ENCODE data around the gene ESYT2. TPM values are rescaled to one million over a fixed set of nuclear protein-coding genes. Genes with fewer than 3 reads are reported as not detected.

Gene ESYT2
- polyA plus RNA-seq, 3 donors, result 14.0 to 24.1 (median 22.0) TPM

GRCh38 chr7:158760936-158761335 lies 68.4 kb downstream of the ESYT2 start:
- peaks cover 74 to 95% of the 10 kb centered on the region in 2 donors for H3K36me3 ChIP-seq (replicated peaks in 1 of 2; ENCODE audit: control insufficient read depth in 1 of 2, insufficient read depth in 2 of 2, low read length in 2 of 2)
- H3K27ac ChIP-seq (ENCODE audit: low read depth in 1 of 2, low read length in 2 of 2), result peak overlapping the region in 1 of 2 donors; percentile 48
- H3K79me2 ChIP-seq (ENCODE audit: insufficient read depth, low read length), result no peaks in the 10 kb centered on the region
- no peak overlapping the region for H3K9ac ChIP-seq (ENCODE audit: insufficient read depth, low read length, poor library complexity, severe bottlenecking)
- H3K27me3 ChIP-seq (ENCODE audit: control insufficient read depth in 2 of 2, insufficient read depth in 2 of 2, low read length in 2 of 2), result no peaks in the 10 kb centered on the region
- no peak for TF ChIP-seq CTCF (IDR thresholded peaks at IDR 0.05)
- peaks cover 0 to 4% of the 10 kb centered on the region in 2 donors for H3K4me1 ChIP-seq (ENCODE audit: control insufficient read depth in 1 of 2, insufficient read depth in 2 of 2, low read length in 2 of 2)
- Mint-ChIP-seq H3K9me3 (no peaks in the 10 kb centered on the region), H3K27me3 (ENCODE audit: low read depth in 3 of 3) (no peaks in the 10 kb centered on the region), H3K4me1 (peaks cover 5% of the 10 kb centered on the region), H3K36me3 (peaks cover 77 to 84% of the 10 kb centered on the region in 2 donors), H3K27ac (peak overlapping the region in 3 of 7 donors; percentile 19 to 79 (median 69)), H3K4me3 (no peak overlapping the region)
- H4K20me1 ChIP-seq (ENCODE audit: insufficient read depth, low read length), result no peaks in the 10 kb centered on the region
- WGBS (ENCODE audit: insufficient coverage), result 74% methylated on average over 4 of the region's 8 CpGs
- intact Hi-C loops (cut with micrococcal nuclease), result no loop called here
- H3K9me3 ChIP-seq (replicated peaks in 1 of 2; ENCODE audit: control insufficient read depth in 1 of 2, insufficient read depth in 1 of 2, low read length in 2 of 2), result no peaks in the 10 kb centered on the region
- H3K4me2 ChIP-seq (replicated peaks; ENCODE audit: extremely low read depth, low read length, poor library complexity, severe bottlenecking), result no peak overlapping the region
- H2AFZ ChIP-seq (ENCODE audit: insufficient read depth, low read depth, low read length, poor library complexity, severe bottlenecking), result no peak overlapping the region
- no peak for DNase-seq
- H3K4me3 ChIP-seq (replicated peaks in 1 of 3; ENCODE audit: low read depth in 2 of 3, low read length in 3 of 3), result no peak overlapping the region

- H3K4me3 Mint-ChIP-seq, result no peak overlapping the region
- H3K36me3 Mint-ChIP-seq, result peaks cover 75 to 81% of the 10 kb centered on the region in 2 donors
- Histone ChIP-seq H4K20me1 (ENCODE audit: insufficient read depth, low read length) (no peaks in the 10 kb centered on the region), H3K4me1 (ENCODE audit: control insufficient read depth in 1 of 2, insufficient read depth in 2 of 2, low read length in 2 of 2) (peaks cover 0 to 4% of the 10 kb centered on the region in 2 donors), H3K9ac (ENCODE audit: insufficient read depth, low read length, poor library complexity, severe bottlenecking) (no peak overlapping the region), H3K36me3 (replicated peaks in 1 of 2; ENCODE audit: control insufficient read depth in 1 of 2, insufficient read depth in 2 of 2, low read length in 2 of 2) (peaks cover 69 to 94% of the 10 kb centered on the region in 2 donors), H3K27ac (ENCODE audit: low read depth in 1 of 2, low read length in 2 of 2) (peak overlapping the region in 1 of 2 donors; percentile 48), H3K9me3 (replicated peaks in 1 of 2; ENCODE audit: control insufficient read depth in 1 of 2, insufficient read depth in 1 of 2, low read length in 2 of 2) (no peaks in the 10 kb centered on the region), H3K4me2 (replicated peaks; ENCODE audit: extremely low read depth, low read length, poor library complexity, severe bottlenecking) (no peak overlapping the region), H3K4me3 (replicated peaks in 1 of 3; ENCODE audit: low read depth in 2 of 3, low read length in 3 of 3) (no peak overlapping the region), H3K79me2 (ENCODE audit: insufficient read depth, low read length) (no peaks in the 10 kb centered on the region), H3K27me3 (ENCODE audit: control insufficient read depth in 2 of 2, insufficient read depth in 2 of 2, low read length in 2 of 2) (no peaks in the 10 kb centered on the region), H2AFZ (ENCODE audit: insufficient read depth, low read depth, low read length, poor library complexity, severe bottlenecking) (no peak overlapping the region)
- no peak for DNase-seq
- peaks cover 5% of the 10 kb centered on the region for H3K4me1 Mint-ChIP-seq
- WGBS (ENCODE audit: insufficient coverage), result no CpG with 5 or more reads among the region's 3 CpGs
- no peak for TF ChIP-seq CTCF (IDR thresholded peaks at IDR 0.05)
- no peaks in the 10 kb centered on the region for H3K27me3 Mint-ChIP-seq (ENCODE audit: low read depth in 3 of 3)
- no peaks in the 10 kb centered on the region for H3K9me3 Mint-ChIP-seq
- peak overlapping the region in 5 of 7 donors; percentile 17 to 79 (median 61) for H3K27ac Mint-ChIP-seq
- intact Hi-C loops (cut with micrococcal nuclease), result no loop called here
These were observed 68.9 kb downstream of the ESYT2 start for GRCh38 chr7:158760445-158760764.

Measured in CD14-positive monocyte (primary cell).